Activated CD4-positive, alpha-beta T cell treated with anti-CD3 and anti-CD28 coated beads, Interleukin-2, Interleukin-4, amounts not matched to agents 100 ng/mL and 50 ng/mL, durations not matched to agents 16 hours and 8 hours (primary cell): ENCODE measurements around the gene MAPK13.
A peak's percentile ranks its signal among the peaks of the same experiment; 100 is the strongest.
"Not testable (repeated sequence)": the region's sequence is repeated elsewhere in the genome, so short reads cannot be mapped to it uniquely, and the experiment has no call there.

Experiments used
- DNase-seq: peaks from one replicate; pipeline ENCODE4 v3.0.0-alpha.2; 2020; ENCODE audit warnings: low spot score

MAPK13 gene

DNA sequence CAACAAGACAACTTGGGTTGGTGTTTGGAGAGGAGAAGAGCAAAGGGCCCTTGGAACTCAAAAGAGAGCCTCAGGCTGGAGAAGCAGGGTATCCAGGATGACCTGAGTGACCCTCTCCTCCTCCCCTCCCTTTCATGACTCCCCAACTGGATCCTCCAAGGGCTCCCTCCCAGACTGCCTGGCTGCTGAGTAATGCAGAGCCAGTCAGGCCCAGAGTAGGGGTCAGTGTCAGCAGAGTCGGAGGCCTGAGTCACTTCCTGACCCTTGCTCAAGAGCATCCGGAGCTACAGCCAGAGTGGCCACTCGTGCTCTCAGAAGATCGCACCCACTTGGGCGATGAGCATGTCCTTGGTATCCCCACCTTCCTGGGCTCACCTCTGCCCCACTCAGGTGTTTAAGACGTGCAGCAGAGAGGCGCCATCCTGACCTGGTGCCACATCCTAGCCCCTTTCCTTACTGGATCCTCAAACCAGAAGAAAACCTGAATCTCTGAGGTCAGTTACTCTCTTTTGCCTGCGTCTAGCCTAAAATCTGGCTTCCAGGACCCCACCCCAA lies 2.8 kb upstream of the MAPK13 start:
- DNase-seq: no peak

DNA sequence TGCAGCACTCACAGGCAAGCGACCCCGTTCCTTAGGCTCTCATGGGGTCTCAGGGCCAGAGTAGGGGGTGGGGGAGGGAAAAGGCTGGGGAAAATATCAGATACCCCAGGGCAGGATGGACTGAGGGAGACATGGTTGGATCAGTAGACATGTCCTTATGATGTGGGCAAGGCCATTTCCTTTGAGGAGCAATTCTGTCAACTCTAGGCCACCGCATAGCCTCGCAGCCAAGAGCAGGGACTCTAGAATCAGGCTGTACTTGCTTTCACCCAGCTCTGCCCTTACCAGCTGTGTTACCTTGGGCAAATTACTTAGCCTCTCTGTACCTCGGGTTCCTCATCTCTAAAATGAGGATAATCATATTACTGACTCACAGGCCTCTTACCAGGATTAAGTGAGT lies 2.2 kb upstream of the MAPK13 start:
- no peak for DNase-seq

GRCh38 chr6:36128793-36129192 lies 1.5 kb upstream of the MAPK13 start:
- no peak for DNase-seq

DNA sequence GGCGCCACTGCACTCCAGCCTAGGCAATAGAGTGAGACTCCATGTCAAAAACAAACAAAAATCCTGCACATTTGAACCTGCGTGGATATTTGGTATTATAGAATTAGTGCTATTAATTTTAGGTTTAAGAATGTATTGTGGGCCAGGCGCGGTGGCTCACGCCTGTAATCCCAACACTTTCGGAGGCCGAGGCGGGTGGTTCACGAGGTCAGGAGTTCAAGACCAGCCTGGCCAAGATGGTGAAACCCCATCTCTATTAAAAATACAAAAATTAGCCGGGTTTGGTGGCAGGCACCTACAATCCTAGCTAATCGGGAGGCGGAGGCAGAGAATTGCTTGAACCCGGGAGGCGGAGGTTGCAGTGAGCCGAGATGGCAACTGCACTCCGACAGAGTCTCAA lies 979 bp upstream of the MAPK13 start:
- DNase-seq: not testable (repeated sequence)

DNA sequence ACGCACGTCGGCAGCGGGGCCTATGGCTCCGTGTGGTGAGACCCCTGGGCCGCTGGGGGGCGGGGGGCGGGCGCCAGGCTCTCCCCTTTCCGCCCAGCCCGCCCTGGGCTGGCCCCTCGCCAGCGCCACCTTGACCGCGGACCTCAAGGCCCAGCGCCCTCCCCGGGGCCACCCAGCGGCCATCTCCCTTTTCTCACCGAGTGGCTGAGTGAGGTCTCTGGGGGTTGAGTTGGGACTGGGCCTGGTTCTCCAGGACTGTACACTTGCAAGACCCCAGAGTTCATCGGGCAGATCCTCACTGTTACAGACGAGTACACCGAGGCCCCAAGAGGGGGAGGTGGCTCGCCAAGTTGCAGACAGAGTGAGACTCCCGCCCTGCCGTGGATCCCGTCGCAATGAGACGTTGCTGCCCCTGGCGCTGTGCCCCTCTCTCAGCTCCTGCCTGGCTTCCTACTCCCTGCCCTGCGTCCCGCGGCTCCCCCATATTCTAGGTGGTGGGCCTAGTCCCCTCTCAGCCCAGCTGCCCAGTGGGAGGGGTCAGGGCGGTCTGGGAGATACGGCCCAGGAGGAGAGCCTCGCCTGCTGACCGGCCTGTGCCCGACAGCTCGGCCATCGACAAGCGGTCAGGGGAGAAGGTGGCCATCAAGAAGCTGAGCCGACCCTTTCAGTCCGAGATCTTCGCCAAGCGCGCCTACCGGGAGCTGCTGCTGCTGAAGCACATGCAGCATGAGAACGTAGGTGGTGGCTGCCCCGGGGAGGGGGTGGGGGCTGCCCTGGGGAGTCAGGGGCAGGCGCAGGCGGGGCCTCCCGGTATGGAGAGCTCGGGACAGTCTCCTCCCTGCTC lies 576 bp downstream of the MAPK13 start:
- DNase-seq: no peak

- peak; percentile 82 for DNase-seq
Observed at GRCh38 chr6:36131511-36132245, 1.4 kb downstream of the MAPK13 start.

GRCh38 chr6:36132246-36132895 lies 2.1 kb downstream of the MAPK13 start:
- no peak for DNase-seq

- DNase-seq: no peak
Observed at GRCh38 chr6:36133148-36133547, 2.8 kb downstream of the MAPK13 start.

- no peak for DNase-seq
Observed at GRCh38 chr6:36133912-36134311, 3.6 kb downstream of the MAPK13 start.

DNA sequence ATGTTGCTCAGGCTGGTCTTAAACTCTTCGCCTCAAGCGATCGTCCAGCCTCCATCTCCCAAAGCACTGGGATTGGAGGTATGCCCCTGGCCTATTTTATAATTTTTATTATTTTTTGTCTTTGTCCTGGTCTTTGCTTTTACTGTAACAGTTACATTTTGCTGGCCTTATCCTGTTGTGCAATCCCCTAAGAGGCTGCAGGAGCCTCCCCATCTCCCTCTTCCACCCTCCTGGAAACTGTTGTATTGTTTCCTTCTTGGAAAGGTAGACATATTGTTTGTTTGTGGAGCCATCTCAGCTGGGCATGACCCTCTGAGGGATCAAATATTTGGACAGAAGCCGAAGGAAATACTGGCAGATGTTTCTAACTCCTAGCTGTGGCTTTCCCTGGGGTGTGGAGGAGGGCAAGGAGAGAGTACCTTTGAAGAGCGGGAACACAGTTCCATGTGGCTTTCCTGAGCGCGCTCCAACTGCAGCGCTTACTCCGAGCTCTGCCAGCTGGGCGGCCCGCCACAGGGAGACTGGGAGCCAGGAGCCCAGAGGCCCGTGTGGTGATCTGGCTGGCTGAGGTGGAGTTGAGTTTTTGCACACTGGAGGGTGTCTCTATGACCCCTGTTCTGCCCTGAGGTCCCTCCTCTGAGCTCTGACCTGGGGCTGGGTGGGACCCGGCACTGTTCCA lies 4.9 kb downstream of the MAPK13 start:
- no peak for DNase-seq

DNA sequence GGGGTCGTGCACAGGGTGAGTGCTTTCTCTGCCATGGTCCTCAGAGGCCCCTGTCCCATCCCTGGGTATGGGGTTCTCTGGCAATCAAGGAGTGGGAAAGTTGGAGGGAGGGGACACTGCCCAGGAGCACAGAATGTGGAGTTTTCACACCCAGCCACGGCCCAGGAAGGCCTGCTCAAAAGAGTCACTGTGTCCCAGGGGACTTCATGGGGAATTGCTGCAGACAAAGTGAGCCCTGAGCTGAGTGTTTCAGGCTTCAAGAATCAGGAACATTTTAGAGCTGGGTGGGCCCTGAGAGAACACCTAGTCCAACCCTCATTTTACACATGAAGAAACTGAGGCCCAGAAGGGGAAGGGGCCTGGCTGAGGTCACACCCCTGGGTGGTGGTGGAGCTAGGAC lies 5.7 kb downstream of the MAPK13 start:
- no peak for DNase-seq

- DNase-seq: no peak
Observed at GRCh38 chr6:36136551-36136950, 6.2 kb downstream of the MAPK13 start.

DNA sequence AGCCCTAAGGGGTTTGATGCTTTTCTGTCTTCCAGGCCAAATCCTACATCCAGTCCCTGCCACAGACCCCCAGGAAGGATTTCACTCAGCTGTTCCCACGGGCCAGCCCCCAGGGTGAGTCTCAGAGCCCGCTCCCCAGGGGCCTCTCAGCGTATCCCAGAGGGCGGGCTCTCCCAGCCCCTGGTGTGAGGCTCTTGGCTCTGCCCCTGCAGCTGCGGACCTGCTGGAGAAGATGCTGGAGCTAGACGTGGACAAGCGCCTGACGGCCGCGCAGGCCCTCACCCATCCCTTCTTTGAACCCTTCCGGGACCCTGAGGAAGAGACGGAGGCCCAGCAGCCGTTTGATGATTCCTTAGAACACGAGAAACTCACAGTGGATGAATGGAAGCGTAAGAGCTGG lies 8.4 kb downstream of the MAPK13 start:
- no peak for DNase-seq

DNA sequence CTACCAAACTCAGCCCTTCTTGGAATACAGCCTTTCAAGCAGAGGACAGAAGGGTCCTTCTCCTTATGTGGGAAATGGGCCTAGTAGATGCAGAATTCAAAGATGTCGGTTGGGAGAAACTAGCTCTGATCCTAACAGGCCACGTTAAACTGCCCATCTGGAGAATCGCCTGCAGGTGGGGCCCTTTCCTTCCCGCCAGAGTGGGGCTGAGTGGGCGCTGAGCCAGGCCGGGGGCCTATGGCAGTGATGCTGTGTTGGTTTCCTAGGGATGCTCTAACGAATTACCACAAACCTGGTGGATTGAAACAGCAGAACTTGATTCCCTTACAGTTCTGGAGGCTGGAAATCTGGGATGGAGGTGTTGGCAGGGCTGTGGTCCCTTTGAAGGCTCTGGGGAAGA lies 9.1 kb downstream of the MAPK13 start:
- DNase-seq: no peak

DNA sequence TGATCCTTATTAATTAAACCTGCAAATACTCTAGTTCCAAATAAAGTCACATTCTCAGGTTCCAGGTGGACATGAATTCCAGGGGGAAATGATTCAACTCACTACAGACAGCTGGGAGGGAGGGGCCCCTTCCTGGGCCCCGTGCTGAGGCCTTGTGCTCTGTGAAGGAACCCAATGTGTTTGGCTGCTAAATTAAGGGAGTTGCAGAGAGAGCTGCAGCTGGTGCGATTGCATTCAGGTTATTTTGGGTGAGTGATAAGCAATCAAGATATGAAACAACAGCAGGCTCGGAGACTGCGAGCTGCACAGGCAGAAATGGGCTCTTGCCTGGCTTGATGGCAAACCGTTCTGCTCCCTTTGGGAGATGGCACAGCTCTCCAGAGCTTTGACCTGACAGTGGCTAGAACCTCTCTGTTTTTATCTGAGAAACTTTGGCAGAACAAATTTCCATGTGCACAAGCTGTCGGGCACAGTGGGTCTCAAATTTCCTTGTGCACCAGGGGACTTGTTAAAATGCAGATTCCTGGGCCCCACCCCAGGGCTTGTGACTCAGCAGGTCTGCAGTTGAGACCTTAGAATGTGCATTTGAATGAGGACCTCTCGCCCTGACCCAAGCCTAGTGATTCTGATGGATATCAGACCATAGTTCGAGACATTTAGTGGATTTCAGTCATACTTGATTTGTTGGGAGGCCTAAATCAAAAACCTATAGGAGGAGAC lies 9.8 kb downstream of the MAPK13 start:
- no peak for DNase-seq

DNA sequence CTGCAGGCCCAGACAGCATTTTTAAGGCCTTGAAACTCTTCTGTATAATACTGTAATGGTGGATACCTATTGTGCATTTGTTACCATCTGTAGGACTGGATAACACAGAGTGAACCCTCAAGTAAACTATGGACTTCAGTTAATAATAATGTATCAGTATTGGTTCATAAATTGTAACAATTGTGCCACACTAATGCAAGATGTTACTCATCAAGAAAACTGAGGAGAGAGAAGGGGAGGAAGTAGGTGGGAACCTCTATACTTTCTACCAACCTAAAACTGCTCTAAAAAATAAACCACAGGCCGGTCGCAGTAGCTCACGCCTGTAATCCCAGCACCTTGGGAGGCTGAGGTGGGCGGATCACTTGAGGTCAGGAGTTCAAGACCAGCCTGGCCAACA lies 10.8 kb downstream of the MAPK13 start:
- DNase-seq: no peak

GRCh38 chr6:36141961-36142360 lies 11.6 kb downstream of the MAPK13 start:
- no peak for DNase-seq

- DNase-seq: no peak
Observed at GRCh38 chr6:36142971-36143838, 12.9 kb downstream of the MAPK13 start.

GRCh38 chr6:36145495-36145894 lies 15.2 kb downstream of the MAPK13 start:
- no peak for DNase-seq

DNA sequence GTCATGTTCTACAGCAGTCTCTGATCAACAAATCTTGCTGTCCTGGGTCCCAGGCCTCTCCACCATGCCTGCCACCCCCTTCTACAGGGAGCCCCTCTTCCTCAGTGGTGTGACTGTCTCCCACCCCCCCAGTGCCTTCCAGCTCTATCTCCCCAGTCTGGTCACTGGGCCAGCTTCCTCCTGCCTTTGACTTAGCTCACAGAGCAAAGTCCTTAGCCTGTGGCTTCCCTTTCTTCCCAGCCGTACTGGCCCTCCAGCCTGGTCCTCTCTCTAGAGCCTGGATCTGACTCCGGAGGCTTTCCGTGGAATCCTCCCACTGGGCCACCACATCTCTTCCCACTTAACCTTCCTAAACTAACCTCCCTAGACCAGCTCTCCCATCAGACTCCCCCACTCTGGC lies 17.0 kb downstream of the MAPK13 start:
- no peak for DNase-seq
